GF-D8 (cell line): ENCODE data around the gene ZKSCAN4.

Experiments
- DNase-seq: peaks from one replicate; lab custom pipeline; 2025; lab: John Stamatoyannopoulos, UW

Gene ZKSCAN4

DNA sequence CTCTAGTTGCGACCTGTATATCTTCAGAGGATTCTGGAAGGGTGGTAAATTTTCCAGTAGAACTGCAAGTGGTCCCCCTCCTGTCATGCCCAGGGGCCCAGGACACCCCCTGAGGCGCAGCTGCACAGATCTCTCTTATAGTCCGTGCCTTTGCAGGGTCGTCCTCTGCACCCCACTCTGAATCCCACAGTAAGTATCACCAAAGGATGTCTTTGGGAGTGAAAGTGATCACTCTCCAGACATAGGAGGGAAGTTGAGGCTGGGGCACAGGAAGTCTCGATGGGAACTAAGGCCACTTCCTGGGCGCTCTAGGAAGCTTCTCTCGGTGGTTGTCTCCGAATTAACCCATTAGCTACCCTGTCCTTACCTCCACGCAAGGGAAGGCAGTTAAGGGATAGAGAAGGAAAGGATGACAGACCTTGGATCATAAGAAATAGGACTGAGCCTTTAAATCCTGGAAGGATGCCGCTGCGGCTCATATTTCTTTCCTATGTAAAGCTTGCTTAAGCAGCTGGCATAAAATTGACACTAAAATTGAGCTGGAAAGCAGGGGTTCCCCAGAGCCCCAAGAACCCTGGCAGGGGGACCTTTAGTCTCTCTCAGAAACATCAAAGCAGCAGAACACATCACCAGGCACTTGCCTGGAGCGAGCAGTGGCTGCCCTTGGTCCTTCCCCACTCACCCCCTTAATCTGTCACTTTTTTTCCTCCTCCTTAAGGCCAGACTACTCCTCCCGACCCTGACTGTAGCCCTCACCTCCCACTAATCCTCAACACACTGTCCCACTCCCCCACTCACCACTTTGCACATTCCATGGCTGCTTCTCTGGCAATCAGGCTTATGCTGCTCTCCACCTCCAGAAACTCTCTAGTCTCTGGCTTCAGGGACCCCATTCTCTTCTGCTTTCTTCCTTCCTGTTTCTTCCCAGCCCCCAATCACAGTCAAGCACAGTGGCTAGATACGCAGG, at the start of gene ZKSCAN4:
Gene ZKSCAN4, minus strand, starts transcription at position 261 of the 967 bp plus-strand sequence. CDS start 289 bp downstream, outside the sequence.
- peak; percentile 65 for DNase-seq

DNA sequence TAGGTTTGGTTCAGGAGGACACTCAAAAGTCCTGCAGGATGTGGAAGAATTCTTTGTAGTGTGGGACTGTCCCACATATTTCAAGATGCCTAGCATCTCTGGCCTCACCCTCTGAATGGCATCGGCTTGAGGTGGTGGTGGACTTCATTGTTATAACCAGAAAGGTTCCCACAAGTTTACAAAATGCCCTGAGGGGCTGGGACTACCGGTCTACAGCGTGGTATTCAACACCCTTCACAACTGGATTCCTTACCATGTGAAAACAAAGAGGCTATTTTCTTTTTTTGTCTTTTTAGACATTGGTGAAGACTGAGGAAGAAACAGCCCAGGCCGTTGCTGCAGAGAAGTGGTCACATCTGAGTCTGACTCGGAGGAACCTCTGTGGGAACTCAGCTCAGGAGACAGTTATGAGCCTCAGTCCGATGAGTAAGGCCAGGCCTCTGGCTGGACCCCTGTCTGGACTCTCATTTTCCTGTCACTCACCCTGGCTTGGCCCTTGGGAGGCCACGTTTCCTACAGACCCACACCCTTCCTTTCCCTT, 44.5 kb upstream of the ZKSCAN4 start:
- no peak for DNase-seq

DNA sequence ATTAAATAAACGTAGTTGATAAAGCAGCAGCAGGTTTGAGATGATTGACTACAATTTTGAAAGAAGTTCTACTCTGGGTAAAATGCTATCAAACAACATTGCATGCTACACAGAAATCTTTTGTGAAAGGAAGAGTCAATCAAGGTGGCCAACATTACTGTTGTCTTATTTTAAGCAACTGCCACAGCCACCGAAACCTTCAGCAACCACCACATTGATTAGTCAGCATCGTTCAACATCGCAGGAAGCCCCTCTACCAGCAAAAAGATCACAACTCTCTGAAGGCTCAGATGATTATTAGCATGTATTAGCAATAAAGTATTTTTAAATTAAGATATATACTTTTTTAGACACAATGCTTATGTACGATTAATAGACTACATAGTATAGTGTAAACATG, 43.3 kb upstream of the ZKSCAN4 start:
- no peak for DNase-seq

DNA sequence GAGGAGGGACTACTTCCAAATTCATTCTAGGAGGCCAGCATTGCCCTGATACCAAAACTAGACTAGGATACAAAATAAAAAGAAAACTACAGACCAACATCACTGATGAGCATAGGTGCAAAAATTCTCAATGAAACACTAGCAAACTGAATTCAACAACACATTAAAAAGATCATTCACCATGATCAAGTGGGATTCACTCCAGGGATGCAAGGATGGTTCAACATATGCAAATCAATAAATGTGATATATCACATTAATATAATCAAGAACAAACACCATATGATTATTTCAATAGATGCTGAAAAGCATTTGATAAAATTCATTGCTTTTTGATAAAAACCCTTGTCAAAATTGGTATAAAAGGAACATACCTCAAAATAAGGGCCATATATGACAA, 39.5 kb upstream of the ZKSCAN4 start:
- no peak for DNase-seq

- no peak for DNase-seq
Measured at GRCh38 chr6:28282926-28283325, 30.9 kb upstream of the ZKSCAN4 start.

GRCh38 chr6:28281288-28282064, 29.4 kb upstream of the ZKSCAN4 start, which contains the start of gene PGBD1:
Gene PGBD1, plus strand, starts transcription at chr6:28281572. Its CDS starts 2,242 bp downstream, at chr6:28283814.
- peak; percentile 41 for DNase-seq

DNA sequence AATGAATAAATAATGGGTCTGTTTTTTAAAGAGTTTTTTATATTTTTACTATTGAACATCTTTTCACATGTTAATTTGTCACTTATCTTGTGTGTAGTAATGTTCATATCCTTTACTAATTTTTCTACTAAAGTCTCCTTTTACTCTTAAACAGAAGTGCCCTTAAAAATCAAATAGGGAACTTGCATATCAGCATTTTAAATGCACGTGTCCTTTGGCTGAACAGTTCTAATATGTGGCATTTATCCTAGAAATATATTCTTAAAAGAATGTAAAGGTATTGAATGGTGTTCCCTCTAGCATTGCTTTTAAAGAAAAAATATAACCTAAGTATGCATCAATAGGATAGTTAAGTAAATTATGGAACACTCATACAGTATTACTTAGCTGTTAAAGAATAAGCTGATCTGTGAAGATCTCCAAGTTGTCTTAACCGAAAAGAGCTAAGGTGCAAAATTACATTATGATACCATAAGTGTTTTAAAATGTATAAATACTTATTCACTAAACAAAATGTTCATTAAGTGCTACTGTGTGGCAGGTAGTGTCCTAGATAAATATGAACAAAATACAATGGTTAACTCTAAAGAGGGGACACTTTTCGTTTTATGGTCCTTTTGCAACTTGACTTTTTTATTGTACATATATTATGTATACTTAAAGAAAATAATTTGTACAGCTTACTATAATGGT, 28.7 kb upstream of the ZKSCAN4 start:
- no peak for DNase-seq

DNA sequence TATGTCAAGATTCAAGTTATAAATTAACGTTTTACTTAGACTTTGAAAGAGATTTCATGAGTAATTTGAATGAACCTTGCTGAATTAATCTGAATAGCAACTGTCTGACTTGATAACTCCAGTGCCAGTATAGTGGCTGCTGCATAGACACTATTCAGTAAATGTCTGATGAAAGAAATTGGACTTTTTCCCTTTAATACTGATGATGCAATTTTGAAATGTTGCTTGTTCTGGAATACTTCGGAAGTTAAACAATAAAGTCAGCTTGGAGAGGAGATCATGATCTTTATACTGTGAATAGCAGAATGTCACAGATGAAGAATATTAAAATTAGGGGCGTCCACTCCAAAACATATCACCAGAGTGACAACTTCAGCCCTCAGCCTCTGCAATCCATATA, 25.7 kb upstream of the ZKSCAN4 start:
- no peak for DNase-seq

DNA sequence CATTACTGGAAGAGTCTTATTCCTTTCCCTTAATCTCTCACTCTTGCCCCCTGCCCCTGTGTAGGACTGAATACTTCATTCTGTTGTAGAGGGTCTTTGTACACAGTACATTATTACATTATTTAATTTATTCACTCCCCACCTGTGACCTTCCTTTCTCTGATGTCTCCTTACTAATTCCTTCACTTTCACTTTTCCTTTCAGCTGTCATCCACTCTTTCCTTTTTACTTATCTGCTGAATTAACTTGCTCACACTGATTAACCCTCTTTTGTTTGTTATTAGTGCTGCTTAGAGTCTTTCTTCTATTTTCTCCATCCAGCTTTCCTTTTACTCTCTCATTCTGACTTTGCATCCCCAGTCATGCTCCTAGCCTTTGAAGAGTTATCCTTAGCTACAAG, 22.8 kb upstream of the ZKSCAN4 start:
- DNase-seq, result no peak

- no peak for DNase-seq
Measured at GRCh38 chr6:28269492-28269891, 17.4 kb upstream of the ZKSCAN4 start.

GRCh38 chr6:28267695-28268059, 15.6 kb upstream of the ZKSCAN4 start:
- no peak for DNase-seq

GRCh38 chr6:28266962-28267694, 15.1 kb upstream of the ZKSCAN4 start, which contains the start of gene ZSCAN26:
Gene ZSCAN26, plus strand, starts transcription at chr6:28267143. Its CDS starts 4,777 bp downstream, at chr6:28271920.
- peak; percentile 62 for DNase-seq

DNA sequence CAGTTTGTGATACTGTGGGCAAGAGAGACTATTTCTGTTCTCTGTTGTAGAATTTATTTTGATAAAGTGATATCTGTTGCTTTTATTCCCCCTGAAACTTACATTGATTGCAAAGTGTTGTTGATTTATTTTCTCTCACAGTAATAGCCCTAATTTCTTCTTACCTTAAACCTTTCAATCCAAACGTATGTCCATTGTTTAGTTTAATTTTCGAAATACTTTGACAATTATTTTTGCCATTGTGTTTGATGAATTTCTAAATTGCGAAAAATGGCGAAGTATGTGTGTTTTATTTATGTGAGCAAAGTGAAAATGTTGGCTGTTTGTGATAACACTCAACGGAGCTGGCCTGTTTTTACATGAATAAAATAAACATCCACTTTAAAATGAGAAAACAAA, 14.5 kb upstream of the ZKSCAN4 start:
- DNase-seq, result no peak

DNA sequence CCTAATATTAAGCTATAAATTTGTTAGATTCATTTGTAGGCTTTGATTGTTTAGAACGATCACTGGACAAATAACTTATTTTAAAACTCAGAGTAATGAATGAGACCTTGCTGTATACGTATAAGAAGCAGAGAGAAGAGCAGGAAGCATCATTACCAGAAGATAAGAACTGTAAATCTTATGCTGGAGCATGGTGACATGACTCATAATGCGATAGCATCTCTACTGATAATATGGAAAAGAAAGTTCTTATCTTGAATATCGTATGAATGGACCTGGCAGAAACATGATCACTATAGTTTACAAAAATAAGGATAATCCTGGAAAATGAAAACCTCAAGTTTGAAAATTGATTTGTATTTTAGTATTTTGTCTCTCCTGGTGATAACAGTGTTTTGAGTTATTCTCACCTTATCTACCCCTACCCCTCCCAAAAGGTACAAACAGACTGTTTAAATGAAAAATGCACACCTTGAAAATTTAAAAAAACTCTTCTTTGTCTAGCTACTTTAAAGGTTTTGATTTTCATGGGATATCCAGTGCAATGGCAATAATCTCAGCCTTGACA, 12.8 kb upstream of the ZKSCAN4 start:
- DNase-seq, result peak; percentile 3

GRCh38 chr6:28263922-28264321, 11.9 kb upstream of the ZKSCAN4 start:
- DNase-seq, result no peak

DNA sequence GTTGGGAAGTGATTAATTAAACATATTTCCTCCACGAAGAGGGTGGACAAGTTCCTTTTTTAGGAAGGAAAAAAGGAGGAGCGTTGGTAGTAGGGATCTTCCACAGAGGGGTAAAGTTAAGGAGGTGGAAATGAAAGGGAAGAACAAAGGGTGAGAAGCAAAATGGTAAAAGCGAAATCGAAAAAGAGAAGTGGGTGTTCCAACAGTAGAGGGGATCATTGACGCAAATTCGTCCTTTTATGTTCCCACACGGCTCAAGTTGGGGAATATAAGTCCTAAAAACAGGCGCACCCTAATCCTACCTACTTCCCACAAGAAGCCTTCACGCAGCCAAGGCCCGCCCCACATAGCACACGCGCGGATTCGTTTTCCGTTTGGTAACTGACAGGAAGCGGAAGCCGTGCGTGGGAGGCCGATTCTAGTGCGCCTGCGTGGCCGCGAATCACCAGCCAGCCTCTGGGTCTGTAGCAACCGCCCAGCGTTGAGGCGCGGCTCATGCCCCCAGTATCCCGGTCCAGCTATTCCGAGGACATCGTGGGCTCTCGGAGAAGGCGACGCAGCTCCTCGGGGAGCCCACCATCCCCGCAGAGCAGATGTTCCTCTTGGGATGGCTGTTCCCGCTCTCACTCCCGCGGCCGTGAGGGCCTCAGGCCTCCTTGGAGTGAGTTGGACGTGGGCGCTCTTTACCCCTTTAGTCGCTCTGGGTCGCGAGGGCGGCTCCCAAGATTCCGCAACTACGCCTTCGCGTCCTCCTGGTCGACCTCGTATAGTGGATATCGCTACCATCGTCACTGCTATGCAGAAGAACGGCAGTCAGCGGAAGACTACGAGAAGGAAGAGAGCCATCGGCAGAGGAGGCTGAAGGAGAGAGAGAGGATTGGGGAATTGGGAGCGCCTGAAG, 7.1 kb upstream of the ZKSCAN4 start, which contains the start of gene NKAPL:
Gene NKAPL, plus strand, starts transcription at position 421 of the 901 bp plus-strand sequence. Its CDS starts 75 bp downstream, at position 496.
- no peak for DNase-seq

- no peak for DNase-seq
Measured at GRCh38 chr6:28257042-28257441, 5.0 kb upstream of the ZKSCAN4 start.

DNA sequence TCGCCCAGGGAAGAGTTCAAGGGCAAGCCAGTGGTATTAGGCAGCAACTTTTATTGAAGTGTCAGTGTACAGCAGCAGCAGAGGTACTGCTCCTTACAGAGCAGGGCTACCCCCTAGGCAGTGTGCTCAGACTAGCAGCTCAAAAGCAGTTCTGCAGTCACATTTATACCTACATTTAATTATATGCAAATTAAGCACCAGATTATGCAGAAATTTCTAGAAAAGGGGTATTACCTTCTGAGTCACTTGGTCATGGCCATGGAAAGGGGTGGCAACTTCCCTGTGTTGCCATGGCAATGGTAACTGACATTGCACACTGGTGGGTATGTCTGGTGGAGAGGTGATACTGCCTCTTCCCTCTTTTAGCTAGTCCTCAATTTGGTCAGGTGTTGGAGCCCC, 2.1 kb upstream of the ZKSCAN4 start:
- no peak for DNase-seq

DNA sequence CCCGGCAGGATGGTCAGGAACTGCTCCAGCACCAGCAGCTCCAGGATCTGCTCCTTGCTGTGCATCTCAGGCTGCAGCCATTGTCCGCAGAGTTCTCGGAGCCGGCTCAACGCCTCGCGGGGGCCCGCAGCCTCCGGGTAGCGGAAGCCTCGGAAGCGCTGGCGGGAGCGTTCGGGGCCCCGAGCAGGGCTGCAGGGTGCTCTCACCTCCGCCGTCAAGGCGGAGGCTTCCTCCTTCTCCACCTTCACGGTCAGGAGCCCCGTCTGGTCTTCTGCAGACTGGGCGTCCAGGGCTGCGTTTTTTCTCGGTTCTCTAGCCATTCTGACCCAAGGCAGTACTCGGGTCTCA, 434 bp downstream of the ZKSCAN4 start:
- no peak for DNase-seq

- no peak for DNase-seq
Measured at GRCh38 chr6:28250747-28251146, 1.3 kb downstream of the ZKSCAN4 start.
